GM21367 (cell line): ENCODE results near the gene RPS6KB1.
"Not testable (repeated sequence)": the region's sequence is repeated elsewhere in the genome, so short reads cannot be mapped to it uniquely, and the experiment has no call there.

Experiments used
- ATAC-seq: cut with Tn5 transposase; IDR thresholded peaks from one replicate; pipeline ENCODE4 v1.9.1; 2021; ENCODE audit not compliant: unreplicated experiment

The RPS6KB1 gene

DNA sequence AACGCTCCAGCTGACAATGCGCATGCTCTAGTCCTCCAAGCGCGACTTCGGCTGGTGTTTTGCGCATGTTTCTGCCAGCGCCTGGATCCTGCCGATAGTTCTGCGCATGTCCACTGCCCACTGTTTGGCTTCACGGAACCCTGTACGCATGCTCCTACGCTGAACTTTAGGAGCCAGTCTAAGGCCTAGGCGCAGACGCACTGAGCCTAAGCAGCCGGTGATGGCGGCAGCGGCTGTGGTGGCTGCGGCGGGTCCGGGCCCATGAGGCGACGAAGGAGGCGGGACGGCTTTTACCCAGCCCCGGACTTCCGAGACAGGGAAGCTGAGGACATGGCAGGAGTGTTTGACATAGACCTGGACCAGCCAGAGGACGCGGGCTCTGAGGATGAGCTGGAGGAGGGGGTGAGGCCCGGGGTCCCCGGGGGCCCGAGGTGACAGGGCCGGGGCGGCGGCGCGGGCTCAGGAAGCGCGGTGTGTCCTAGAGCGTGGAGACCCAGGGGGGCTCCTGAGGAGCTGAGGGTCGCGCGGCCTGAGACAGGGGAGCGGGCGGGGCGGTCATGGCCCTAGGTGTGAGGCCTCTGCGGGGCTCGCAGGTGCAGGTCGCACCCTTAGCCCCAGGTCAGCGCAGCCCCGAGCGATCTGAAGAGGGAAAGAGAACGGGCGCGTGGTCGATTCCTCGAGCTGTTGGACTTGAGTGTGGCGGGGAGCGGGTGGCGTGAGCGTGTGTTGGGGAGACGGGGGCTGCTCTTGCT lies at the start of gene RPS6KB1, which contains the start of gene TUBD1:
TSS of gene RPS6KB1 (plus strand) at position 198 of the 752 bp plus-strand sequence. CDS start at position 262, 64 bp downstream.
TSS of gene TUBD1 (minus strand) at position 20 of the 752 bp plus-strand sequence. CDS start 1,941 bp downstream, outside the sequence.
- ATAC-seq: peak; percentile 71

DNA sequence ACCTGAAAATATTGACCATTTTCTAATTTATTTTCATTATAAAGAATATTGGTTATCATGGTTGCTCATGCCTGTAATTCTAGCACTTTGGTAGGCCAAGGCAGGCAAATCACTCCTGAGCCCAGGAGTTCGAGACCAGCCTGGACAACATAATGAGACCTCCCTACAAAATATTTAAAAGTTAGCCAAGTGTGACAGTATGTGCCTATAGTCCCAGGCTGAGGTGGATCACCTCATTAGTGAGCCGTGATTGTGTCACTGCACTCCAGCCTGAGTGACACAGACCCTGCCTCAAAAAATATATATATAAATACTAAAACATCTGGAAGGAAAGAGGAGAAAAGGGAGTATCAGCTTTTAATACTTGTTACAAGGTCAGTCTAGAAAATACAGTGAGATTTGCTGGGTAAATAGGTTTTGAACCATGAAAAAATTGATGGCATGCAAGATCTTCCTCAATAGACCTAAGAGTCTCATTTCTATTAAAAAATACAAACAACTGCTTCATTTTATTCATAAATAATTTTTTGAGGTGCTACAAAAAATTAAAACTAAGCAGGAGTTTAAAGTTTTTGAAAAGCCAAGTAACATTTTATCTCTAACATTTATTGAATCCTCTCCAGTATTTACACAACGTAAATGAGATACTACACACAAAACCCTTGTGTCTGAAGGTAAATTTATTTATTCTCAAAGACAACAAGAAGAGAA lies 47.9 kb upstream of the RPS6KB1 start:
- ATAC-seq: no peak

DNA sequence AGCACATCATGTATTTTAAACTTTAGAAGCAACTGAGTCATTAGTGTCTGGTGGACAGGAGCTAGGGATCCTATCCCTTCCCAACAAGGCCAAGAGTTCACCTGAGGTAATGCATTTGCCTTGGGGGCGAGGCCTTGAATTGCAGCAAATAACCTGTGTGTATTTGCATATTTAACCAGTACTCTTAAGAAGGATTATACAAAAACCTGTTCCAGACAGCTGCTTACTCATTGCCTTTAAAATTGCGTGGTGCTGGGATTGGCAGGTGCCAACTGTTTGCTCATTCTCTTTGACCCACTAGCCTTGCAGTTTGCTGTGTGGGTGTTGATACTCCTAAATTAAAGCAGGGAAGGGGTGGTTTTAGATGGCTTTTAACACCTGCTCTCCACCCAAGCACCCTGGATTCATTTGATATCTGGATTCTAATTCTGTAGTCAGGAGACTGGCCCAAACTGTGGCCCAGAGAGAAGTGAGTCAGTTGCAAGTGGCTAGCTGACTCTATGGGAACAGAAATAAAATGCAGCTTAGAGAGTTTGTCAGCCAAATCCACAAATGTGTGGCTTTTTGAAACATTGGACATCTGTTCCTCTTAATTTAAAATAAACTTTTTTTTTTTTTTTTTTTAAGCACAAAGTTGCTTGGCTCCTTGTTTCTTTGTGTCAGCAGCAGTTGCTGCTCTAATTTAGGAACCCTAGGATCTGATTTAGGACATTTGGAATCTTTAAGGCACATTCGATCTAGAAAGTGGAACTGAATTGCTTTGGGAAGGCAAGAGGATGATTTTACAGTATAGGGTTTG lies 47.1 kb upstream of the RPS6KB1 start:
- no peak for ATAC-seq

DNA sequence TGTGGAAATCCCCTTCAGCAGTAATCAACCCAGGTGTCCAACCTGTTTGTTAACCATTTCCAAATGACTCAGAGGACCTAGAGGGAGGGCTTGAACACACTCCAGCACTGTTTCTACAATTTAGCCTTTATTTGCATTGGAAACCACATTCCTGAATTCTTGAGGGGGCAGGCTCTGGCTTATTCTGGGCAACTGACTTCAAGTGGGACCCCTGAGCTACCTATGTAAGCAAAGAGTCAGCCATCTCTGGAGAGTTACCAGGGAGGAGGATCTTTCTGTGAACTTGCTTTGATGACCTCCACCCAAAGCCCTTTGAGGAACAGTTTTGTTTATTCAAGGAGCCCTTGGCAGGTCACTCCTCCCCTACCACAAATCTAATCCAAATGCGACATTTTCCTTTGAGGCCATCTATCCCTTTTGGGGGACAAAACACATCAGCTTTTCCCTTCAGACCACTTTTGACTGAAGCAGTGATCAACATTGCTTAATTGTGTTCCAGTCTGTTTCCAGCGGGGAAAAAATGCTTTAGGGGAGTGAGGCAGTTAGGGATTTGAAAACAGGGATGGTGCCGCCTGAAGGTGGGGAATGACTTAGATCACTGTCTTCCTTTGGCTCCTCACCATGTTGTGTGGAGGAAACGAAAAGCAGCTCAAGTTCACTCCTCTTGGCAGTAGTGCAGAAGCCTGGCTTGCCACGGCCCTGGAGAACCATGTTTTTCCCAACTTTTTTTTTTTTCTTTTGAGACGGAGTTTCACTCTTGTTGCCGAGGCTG lies 46.3 kb upstream of the RPS6KB1 start:
- ATAC-seq: peak; percentile 33

DNA sequence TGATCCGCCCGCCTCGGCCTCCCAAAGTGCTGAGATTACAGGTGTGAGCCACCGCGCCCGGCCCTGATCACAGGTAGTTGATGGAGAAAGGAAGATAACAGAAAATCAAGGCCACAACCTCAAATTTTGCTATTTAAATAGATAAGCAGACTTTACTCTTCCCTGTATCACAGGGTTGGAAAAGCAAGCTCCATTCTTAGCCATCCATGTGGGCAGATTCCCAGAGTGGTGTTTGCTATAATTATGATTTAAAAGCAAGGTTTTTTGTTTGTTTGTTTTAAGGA lies 44.6 kb upstream of the RPS6KB1 start:
- no peak for ATAC-seq

DNA sequence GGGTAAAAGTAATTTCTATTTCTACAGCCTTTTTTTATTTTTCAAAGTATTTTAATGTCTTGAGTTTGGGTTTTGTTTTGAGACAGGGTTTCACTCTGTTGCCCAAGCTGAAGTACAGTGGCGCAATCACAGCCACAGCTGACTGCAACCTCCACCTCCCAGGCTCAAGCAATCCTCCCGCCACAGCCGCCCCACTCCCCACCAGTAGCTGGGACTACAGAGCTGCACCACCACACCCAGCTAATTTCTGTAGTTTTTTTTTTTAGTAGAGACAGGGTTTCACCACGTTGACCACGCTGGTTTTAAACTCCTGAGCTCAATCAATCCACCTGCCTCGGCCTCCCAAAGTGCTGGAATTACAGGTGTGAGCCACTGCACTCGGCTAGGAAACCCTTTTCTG lies 44.1 kb upstream of the RPS6KB1 start:
- no peak for ATAC-seq

DNA sequence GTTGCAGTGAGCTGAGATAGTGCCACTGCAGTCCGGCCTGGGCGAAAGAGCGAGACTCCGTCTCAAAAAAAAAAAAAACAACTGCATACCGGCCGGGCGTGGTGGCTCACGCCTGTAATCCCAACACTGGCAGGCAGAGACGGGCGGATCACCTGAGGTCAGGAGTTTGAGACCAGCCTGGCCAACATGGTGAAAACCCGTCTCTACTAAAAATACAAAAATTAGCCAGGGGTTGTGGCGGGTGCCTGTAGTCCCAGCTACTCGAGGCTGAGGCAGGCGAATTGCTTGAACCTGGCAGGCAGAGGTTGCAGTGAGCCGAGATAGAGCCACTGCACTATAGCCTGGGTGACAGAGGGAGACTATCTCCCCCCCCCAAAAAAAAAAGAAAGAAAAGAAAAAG lies 42.6 kb upstream of the RPS6KB1 start:
- ATAC-seq: not testable (repeated sequence)

DNA sequence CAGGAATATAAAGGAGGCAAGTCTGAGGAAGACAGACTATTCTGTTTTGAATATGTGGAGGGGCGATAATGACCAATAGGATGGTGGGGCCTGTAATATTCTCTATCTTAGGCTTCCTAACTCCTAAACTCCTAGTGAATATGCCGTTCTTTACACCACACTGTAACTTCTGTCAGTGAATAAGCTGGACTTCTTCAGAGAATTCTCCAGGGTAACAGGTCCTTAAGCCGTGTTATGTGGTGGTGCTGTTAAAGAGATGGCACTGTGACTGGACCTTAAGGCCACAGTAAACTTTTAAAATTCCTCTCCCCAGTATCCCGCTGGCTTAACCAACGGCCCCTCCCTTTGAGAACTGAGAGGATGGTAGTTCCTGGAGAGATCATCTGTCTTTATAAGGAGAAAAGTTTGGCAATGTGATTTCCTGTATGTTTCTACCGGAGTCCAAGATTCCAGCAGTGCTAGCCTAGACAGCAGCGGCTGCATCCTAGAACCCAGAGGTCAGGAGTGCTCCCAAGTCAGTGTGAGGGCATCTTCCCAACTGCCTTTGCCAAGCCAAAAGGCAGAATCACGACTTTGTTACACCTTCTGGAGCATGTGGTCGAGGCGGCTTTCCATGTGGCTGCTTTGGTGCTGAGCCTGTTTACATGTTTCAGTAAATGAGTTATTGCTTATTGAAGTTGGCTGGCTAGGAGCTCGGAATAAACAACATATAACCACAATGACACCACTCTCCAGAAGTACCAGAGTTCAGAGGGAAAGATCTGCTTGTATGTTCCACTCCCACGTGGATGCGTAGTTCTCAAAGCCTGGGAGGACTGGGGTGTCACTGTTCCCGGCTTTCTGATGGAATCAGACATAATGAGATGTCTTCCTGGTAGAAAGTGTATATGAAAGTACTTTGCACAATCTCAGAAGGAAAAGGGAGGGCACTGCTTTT lies 41.2 kb upstream of the RPS6KB1 start:
- ATAC-seq: no peak

DNA sequence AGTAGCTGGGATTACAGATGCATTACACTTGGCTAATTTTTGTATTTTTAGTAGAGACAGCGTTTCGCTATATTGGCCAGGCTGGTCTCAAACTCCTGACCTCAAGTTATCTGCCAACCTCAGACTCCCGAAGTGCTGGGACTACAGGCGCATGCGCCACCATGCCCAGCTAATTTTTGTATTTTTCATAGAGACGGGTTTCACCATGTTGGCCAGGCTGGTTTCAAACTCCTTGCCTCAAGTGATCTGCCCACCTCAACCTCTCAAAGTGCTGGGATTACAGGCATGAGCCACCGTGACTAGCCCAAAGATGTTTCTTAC lies 40.1 kb upstream of the RPS6KB1 start:
- ATAC-seq: not testable (repeated sequence)

DNA sequence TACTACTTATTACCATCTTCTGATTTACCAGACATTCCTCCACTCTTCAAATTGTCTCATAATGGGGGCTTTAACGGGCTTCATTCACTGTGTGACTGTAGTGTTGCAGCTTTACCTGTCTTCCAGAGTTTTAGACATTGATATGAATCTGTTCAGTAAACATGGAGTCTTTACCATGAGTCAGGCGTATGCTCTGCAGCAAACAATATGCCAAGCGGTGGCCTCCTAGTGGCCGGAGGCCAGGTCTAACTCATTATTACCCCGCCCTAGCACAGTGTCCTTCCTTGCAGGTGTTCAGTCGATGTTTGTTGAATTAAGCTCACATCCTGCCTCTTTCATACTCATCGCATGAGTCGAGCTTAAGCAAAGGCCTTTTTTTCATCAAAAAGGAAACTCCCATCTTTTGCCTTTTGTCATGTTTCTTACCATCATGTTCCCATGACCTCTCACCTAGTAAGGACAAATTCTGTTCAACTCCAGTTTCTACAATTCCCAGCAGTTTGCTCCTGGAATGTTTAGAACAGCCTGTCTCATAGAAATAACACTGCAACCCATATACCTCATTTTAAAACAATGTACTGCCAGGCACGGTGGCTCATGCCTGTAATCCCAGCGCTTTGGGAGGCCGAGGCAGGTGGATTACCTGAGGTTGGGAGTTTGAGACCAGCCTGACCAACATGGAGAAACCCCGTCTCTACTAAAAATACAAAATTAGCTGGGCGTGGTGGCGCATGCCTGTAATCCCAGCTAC lies 39.6 kb upstream of the RPS6KB1 start:
- no peak for ATAC-seq

DNA sequence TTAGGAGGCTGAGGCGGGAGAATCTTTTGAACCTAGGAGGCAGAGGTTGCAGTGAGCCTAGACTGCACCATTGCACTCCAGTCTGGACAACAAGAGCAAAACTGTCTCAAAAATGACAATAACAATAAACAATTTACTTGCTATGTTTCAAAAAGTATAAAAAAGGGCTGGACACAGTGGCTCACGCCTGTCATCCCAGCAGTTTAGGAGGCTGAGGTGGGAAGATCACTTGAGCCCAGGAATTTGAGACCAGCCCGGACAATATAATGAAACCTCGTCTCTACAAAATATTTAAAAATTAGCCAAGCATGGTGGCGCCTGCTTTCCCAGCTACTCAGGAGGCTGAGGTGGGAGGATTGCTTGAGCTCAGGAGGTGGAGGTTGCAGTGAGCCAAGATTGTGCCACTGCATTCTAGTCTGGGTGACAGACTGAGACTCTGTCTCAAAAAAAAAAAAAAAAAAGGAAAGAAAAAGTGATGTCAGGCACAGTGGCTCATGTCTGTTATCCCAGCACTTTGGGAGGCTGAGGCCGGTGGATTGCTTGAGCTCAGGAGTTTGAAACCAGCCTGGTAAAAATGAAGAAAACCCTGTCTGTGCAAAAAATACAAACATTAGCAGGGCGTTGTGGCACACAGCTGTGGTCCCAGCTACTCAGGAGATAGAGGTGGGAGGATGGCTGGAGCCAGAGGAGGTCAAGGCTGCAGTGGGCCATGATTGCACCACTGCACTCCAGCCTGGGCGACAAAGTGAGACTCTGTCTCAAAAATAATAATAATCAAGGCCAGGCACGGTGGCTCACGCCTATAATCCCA lies 38.8 kb upstream of the RPS6KB1 start:
- not testable (repeated sequence) for ATAC-seq

DNA sequence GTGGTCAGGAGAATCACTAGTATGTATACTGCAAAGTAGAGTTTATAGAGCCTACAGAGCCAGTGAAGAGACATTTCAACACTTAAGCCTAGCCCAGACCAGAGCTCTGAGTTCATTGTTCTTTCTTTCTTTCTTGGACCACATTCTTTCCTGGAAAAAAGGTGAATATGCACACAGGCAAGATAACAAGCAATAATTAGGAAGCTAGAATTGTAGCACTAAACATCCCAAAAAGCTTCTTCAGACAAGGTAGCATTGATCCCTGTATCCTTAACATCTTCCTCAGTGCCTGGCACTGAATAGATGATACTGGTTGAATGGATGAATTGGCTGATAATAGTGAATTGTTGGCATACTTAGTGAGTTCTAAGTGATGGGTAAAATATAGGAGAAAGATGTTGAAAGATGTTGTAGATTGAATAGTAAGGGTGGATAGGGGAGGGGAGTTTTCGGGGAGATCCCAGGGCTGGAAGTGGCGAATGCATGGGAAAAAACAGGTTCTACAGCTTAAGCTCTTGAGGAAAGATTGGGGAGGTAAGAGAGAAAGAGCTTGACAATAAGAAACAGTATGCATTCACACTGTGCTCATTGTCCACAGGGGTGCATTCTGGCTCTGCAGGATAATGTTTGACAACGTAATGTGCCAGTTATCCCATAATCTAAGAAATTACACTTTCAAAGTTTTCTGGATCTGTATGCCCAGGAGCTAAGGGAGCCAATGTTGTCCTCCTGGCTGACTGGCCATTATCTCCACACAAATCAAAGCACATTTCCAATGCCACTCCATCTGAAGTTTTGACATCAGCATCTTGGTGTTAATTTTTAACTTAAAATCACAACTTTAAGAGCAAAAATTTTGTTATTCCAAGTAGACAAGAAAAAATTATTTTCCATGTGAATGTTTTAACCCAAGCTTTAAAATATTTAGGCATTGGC lies 35.8 kb upstream of the RPS6KB1 start:
- ATAC-seq: no peak

DNA sequence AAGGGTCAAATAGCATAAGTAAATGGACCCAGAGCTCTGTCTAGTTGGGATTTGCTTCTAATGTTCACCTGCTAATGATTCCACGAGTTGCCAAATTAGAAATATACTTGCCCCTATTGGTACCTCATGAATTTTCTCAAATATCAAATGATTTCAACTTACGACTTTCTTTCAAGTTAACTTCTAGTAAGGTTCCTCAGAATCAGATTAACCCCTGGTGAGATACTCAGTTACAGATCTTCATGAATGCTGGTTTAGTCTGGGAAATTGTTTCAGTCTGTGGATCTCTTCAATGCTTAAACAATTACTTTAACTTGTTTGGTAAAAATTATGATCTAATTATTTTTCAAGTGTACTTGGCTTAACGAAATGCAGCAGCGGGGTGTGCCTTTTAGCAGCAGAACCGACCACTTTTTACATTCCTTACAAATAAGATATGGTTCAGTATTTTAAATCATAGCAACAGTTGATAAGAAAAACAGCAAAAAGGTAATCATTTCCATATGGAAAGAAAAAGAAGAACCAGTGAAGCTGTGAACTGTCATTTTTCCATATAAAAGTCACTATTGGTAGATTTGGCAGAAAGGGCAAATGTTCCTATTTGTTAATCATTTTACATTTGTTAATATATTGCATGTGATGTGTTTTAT lies 34.6 kb upstream of the RPS6KB1 start:
- no peak for ATAC-seq

DNA sequence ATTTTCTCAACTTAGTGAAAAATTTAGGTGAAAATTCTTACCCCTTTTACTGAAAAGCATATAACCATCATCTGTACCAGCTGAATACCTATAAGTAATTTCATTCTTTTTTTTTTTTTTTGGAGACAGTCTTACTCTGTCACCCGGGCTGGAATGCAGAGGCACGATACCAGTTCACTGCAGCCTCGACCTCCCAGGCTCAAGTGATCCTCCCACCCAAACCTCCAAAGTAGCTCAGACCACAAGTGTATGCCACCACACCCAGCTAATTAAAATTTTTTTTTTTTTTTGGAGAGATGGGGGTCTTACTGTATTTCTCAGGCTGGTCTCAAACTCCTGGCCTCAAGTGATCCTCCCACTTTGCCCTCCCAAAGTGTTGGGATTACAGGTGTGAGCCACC lies 34.0 kb upstream of the RPS6KB1 start:
- ATAC-seq: no peak

DNA sequence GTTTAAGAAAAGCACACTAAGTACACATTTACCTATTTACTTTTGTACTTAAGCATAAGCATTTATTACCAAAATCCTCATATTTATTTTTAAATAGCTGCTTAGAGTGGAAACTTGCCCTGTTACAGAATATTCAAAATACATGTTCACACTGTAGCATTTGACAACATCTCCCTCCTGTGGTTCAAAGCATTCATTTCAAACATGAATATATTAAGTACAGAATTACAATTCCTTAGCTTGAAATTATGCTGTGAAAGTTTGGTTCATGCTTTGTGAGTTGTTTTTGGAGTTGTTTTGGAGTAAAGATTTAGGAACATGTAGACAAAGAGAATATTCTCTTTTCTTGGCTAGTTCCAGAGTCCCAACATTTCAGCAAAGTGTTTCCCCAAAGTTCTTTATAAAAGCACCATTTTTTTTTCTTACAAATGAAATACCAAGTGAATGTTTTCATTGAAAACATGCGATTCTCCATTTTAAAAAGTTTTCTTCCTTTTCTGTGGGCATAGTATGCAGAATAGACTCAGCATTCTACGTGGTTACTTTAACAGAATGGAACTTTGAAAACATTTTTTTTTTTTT lies 33.4 kb upstream of the RPS6KB1 start:
- ATAC-seq: no peak

DNA sequence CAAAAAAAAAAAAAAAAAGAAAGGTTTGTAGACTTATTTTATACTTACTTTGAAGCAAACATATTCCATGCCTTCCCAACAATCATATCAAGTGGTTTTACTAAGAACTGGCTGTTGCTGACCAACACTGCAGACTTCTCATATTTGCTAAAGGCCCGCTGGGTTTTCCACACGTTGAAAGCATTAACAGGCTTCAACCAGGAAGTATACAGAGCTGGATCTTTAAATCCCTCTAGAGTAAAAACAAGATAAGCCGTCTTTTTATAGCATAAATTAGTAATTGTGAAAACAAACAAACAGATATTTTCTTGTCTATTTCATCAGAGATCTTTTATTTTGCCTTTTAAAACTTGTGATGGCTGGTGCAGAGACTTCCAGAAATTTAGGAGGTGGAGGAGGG lies 29.3 kb upstream of the RPS6KB1 start:
- no peak for ATAC-seq

DNA sequence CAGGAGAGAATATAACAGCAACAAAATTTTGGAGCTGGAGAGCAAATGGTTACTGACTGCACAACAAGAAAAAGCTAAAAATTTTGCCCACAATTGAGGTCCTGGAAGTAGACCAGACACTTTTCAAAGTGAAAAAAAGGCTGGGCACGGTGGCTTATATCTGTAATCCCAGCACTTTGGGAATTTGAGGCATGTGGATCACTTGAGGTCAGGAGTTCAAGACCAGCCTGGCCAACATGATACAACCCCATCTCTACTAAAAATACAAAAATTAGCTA lies 23.0 kb upstream of the RPS6KB1 start:
- ATAC-seq: no peak
